Measurements from ENCODE around the gene FCRLB.
"Not testable (repeated sequence)": the region's sequence is repeated elsewhere in the genome, so short reads cannot be mapped to it uniquely, and the experiment has no call there.

FCRLB gene

DNA sequence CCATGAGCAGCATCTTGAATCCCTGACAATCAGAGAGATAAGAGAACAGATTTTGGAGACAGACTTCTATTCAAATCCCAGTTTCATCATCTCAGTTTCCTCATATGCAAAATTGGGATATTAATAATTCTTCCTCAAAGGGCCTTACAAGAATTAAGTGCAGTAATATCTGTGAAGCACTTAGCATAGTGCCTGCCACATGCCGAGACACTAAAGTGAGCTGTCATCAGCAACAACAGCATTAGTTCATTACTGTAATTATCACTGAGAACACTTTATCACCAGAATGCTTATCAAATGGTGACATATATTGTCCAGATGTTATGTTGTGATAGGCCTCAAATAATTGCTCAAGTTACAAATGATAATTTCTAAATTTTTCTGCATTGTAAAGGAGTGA, 922 bp upstream of the FCRLB start:
- DNase-seq = no peak

GRCh38 chr1:161721738-161722343, 497 bp downstream of the FCRLB start:
- no peak for DNase-seq

DNA sequence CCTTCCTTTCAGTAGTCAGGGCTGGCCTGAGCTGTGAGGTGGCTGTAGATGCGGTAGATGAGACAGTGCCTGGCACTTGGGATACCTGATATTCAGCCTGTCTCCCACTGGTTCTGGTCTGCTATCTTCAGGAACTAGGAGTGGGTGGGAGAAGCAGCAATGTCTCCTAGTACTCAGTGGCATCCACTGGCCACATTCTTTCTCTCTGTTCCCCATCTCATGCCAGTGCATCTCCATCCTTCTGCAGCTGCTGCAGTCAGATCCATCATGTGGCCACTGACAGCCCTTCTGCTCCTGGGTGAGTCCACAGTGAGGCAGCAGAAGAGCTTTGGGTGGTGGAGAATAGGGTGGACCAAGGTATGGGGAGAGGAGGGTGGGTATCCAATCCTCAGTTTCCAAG, 1.1 kb downstream of the FCRLB start:
- DNase-seq = no peak

DNA sequence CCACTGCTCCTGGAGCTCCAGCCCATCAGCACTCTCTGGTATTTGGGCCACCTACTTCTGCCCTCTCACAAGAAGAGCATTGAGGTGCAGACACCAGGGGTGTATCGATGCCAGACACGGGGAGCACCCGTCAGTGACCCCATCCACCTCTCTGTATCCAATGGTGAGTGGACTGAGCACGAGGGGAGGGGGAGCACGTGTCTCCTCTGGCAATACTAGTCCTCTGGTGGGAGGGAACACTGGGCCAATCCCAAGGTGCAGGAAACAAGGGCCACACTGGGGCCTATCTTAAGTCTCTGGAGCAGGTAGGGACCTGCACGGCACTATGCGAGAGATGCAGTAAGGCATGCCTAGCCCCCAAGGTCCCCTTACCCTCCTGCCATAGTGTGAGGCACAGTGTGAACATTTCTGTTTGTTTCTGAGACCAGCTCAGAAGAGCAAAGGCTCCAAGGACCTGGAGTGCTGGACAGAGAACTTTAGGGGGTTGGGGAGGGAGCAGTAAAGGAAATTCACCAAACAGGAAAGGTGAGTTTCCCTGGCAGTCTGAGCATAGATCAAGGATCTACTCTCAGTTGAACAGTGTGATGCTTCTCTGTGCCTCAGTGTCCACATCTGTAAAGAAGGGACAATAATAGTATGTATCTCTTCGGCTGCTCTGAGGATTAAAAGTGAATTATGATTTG, 2.3 kb downstream of the FCRLB start:
- DNase-seq = no peak

DNA sequence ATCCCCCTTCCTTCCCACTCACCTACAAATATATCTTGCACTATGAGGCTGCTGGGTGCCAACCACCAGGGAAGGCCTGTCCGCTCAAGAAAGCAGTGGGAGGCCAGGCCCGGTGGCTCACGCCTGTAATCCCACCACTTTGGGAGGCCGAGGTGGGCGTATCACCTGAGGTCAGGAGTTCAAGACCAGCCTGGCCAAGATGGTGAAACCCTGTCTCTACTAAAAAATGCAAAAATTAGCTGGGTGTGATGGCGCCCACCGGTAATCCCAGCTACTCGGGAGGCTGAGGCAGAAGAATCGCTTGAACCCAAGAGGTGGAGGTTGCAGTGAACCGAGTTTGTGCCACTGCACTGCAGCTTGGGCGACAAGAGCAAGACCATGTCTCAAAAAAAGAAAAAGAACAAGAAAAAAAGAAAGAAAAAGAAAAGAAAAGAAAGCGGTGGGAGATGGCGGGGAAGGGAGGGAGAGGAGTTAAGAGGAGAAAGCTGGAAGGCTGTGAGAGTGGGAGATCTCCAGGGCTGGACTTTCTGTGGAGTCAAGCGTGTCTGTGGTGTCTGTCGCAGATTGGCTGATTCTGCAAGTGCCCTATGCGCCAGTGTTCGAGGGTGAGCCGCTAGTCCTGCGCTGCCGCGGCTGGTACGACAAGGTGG, 4.0 kb downstream of the FCRLB start:
- DNase-seq = not testable (repeated sequence)

GRCh38 chr1:161725908-161726472, 4.6 kb downstream of the FCRLB start:
- DNase-seq = no peak

GRCh38 chr1:161726473-161727255, 5.3 kb downstream of the FCRLB start:
- peak; percentile 47 for DNase-seq

DNA sequence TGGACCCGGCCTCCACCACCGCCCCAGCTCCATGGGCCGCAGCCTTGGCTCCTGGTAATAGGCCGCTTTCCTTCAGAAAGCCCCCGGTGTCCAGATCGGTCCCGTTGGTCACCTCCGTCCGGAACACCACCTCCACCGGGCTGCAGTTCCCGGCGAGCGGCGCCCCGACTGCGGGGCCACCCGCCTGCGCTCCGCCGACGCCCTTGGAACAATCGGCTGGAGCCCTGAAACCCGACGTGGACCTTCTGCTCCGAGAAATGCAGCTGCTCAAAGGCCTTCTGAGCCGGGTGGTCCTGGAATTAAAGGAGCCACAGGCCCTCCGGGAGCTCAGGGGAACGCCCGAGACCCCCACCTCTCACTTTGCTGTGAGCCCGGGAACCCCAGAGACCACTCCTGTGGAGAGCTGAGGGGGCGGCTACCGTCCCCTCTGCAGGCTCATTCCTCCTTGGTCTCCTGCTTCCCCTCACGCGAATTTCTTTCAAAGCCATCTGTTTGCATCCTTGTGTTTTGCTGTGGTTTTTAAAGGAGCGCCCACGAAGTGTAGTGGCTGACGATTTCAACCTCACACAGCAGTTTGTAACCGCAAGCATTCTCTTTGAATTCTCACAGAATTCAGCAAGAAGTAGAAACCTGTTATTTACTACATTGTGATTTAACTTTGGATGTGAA, 6.0 kb downstream of the FCRLB start:
- no peak for DNase-seq

DNA sequence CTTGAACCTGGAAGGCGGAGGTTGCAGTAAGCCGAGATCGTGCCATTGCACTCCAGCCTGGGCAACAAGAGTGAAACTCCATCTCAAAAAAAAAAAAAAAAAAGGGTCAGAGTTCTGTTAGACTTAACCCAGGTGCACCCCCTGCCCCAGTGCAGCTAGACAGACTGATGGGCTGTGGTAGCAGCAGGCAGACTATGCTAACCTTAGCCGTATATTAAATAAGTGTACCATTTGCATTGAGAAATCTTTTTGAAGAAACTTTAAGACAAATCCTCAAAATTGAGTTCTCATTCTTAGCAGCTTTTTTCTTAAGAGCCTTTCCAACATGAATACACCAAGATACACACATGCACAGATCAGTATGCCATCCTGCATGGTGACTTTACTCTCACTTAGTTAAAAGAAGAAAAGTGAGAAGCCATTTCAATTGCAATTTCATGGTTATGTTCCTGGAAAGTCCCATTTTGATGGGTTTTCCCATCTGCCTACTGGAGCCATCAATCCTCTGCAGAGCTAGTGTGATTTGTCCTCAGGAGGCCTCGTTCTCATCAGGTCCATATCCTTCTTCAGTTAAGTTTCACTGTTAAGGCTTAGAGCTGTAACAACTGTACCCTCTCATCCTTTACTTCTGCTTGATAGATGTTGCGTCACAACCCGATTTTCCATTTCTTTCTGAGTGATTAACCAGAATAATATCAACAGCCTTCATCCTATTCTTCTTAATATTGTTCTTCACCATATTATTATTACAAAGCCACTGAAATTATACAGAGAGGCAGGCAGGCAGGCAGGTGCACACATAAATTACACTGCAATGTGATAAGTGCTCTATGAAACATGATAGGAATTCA, 7.3 kb downstream of the FCRLB start:
- no peak for DNase-seq

- no peak for DNase-seq
Measured at GRCh38 chr1:161730050-161730564, 8.8 kb downstream of the FCRLB start.

DNA sequence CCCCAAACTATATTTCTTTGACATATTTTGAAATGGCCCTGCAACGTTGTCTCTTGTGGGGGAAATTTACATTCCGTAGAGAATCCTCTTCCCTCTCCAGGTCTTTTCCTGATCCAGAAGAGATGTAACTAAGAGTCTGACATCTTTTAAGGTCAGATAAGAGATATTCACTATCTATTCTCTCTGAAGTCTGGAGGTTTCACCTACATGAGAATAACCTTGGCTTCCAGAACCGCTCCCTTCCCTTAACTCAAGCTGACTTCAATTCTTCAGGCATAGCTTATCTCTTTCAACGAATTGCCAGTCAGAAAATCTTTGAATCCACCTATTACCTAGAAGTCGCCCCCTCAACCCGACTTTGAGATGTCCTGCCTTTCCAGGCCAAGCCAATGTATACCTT, 9.9 kb downstream of the FCRLB start:
- DNase-seq = no peak

DNA sequence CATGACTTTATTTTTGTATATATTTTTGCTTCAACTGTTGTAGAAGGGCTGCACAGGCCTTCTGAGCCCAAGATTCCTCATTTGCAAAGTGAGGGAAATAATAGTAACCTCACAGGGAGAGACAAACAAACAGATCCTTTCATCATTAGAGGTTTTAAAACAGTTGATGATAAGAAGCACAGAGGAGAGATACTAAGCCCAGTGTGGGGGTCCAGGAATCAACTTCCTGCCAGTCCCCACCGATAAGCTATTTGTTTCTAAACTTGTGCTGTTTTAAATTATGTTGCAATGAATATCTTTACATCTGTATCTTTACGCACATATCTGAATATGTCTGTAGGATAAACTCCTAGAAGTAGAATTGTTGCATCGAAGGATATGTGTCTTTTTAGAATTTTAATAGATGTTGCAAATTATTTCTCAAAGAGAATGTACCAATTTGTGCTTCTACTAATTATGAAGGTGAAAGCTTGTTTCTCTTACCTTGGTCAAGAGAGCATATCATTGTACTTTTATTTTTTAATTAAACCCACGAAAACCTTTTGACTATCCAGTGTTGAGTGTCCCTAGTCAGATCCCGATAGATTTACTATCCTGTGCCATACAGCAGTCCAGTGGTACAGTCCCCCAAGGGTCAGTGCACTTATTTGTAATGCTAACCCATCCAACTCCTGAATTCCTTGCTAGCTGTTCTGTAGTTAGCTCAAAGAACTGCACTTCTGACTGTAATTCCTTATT, 10.8 kb downstream of the FCRLB start:
- DNase-seq = no peak

DNA sequence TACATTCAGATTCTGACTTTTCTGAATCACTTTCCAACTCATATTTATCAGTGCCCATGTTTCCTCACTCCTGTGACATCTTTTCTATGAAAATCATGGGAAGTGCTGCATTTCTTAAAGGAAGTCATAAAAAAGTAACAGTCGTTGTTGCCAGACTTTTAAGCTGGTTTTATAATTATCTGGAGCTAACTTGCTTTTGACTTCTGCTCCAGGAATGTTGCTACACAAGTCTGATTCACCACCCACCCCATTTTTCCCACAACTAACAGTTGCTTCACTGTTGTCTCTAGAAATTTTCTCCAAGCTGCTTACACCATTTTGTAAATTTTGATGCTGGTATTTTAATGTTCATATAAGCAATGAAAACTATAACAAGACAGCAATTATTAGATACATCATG, 12.2 kb downstream of the FCRLB start:
- no peak for DNase-seq

GRCh38 chr1:161735837-161736236, 14.5 kb downstream of the FCRLB start:
- no peak for DNase-seq

- no peak for DNase-seq
Measured at GRCh38 chr1:161736335-161736969, 15.1 kb downstream of the FCRLB start.

DNA sequence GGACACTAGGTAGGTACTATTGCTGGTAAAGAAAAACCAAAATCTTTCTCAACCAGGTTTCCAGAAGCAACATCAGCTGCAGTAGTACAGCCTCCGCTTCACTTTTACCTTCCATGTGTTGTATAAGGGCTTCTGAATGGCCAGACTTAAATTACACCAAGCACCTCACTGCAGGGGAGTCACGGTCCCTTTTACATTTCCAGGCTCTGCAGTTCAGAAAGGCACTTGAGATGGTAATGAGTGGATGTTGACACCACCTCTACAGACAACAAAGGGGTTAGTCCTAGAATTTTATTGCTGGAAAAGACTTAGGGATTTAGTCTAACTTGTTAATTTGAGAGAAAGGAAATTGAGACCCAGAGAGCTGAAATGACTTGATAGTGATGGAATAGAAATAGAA, 16.3 kb downstream of the FCRLB start:
- DNase-seq = no peak

DNA sequence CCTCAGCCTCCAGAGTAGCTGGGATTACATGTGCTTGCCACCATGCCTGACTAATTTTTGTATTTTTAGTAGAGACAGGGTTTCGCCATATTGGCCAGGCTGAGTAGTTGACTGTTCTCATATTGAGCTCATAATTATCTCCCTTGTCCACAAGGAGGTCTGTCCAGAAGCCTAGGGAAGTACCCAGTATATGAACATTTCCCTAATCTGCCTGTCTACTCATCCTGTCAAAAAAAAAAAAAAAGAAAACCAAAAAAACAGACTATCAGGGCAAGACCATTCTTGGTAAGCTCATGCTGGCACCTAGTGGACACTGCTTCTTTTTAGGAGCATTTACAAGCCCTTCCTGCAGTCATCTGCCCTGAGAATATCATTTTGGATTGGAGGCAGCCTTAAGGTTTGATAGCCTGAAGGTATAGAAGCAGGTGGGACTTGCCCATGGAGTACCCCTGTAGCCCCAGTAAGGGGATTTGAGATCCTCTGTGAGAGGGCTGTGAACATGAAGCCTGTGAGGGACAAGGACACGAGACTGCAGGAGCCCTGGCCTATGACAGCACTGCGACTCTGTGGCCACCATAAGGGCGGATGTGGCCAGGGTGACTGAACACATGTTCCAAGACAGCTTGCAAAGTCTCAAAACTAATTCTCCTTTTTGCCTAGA, 17.4 kb downstream of the FCRLB start:
- DNase-seq = peak; percentile 35

DNA sequence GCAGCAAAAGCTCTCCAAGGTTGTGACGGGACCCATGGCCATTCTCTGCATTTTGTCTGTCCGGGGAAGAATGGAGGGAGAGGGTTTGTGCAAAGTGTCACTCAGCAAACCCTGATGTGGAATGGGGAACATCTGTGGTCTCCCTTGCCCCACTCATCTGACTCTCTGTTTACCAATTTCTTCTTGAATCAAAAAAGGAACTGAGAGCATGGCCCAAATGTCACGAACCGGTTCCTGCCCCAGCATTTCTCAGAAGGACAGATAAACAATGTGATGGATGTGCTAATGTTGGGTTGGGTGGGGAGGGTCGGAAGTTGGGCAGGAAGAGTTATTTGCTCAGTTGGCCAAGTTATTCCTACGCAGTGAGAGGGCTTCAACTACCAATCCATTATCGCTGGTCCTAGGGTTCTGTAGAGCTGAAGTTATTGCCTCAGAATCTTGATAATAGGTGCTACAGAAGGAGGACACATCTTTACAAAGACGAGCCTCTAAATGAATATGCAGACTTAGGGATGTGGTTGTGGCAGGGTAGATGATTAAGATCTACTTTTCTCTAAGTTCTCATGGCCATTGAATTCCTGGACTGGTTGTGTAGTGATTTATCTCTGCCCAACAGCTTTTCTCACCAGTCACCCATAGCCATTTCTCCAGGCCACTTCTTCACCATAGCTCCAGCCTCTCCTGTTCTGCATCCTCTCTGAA, 18.7 kb downstream of the FCRLB start:
- DNase-seq = no peak

- no peak for DNase-seq
Measured at GRCh38 chr1:161740921-161741320, 19.6 kb downstream of the FCRLB start.

All from DMS 273 treated with DMSO at 0.1 percent for 48 hours (cell line).